ENCODE results near the gene FBXO30.

Gene FBXO30

DNA sequence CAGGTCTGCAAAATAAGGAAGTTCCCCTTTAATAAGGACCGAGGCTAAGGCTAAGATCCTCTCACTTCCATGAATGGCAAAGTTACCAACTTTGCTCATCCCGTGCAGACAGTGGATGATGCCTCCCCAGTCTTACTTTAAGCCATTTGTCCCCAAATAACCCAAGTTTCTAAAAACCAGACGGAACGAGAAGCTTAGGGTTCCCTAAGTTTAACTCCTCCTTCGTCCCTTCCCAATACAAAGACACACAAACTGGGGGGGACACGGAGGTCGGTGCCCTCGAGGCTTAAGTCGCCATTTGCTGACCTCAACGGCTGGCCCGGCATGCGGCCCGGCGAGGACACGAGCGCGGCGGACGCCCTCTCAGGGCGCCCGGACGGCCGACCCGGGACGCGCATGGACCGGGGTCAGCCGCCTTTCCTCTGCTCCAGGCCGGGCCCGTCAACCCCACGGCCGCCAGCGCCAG lies 527 bp downstream of the FBXO30 start:
- Histone ChIP-seq H3K4me1 (peaks cover 7 to 49% (median 36%) of the 10 kb centered on the region in 10 experiments; a peak in 18 of 20 replicates), H3K36me3 (peaks cover 0 to 10% (median 3%) of the 10 kb centered on the region in 11 experiments; a peak in 3 of 22 replicates)
- TF ChIP-seq Cebpa-rat (IDR thresholded peaks at IDR 0.05): no peak

DNA sequence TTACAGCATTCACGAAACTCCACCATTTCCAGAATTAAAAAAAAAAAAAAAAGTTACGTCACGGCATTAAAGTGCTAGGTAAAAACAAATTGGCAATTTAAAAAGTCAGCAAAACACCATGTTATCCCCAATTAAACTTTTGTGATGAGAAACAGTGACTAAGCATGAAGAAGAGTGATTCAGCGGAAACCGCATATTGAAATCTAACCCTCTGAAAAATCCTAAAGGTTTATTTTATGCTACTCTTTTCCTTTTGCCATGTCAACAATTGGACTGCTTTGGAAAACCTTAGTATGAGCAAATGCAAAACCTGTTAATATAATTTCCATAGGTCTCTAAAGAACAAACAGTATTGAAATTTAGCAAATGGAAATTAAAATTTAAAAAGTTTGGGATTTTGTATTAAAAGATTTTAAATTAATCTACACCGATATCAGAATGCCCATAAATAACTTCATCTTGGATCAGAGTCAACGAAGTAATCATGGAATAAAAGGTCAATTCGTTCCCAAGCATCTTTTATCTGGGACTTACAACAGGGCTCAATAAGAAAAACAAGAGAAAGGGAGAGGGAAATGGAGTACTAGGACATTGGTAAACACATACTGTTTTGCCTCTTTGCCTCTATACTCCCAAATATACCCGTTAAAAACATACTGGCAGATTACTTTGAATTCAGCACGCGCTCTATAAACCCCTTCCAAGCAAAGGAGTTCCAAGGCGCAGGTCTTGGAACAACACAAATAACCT lies 1.1 kb downstream of the FBXO30 start:
- Histone ChIP-seq H3K27ac (peak overlapping the region; percentile 93 to 100 (median 97)), H3K9ac (peak overlapping the region; percentile 91 to 100 (median 99)), H3K27me3 (no peaks in the 10 kb centered on the region), H3K4me1 (peaks cover 7 to 52% (median 36%) of the 10 kb centered on the region in 10 experiments; a peak in 18 of 20 replicates), H3K4me3 (peak overlapping the region; percentile 72 to 99 (median 90)), H3K4me2 (peak overlapping the region; percentile 73 to 93 (median 82)), H3K9me3 (replicated peaks in 1 of 11) (peaks cover 0 to 11% (median 0%) of the 10 kb centered on the region in 11 experiments; a peak in 5 of 22 replicates), H4K20me1 (peaks cover 10 to 53% (median 40%) of the 10 kb centered on the region in 11 experiments; a peak in 18 of 22 replicates), H3K36me3 (peaks cover 0 to 16% (median 3%) of the 10 kb centered on the region in 11 experiments; a peak in 9 of 22 replicates)
- no peak for TF ChIP-seq Cebpa-rat (IDR thresholded peaks at IDR 0.05)

More for the DNA sequence above, 527 bp downstream of the FBXO30 start:
- Histone ChIP-seq H3K27me3 (no peaks in the 10 kb centered on the region), H3K9me3 (replicated peaks in 1 of 11) (peaks cover 0 to 11% (median 0%) of the 10 kb centered on the region in 11 experiments; a peak in 5 of 22 replicates), H3K27ac (peak overlapping the region; percentile 93 to 100 (median 97)), H3K4me2 (peak overlapping the region; percentile 73 to 93 (median 82)), H4K20me1 (peaks cover 10 to 47% (median 39%) of the 10 kb centered on the region in 11 experiments; a peak in 18 of 22 replicates), H3K4me3 (peak overlapping the region; percentile 72 to 99 (median 90)), H3K9ac (peak overlapping the region; percentile 91 to 100 (median 99))

DNA sequence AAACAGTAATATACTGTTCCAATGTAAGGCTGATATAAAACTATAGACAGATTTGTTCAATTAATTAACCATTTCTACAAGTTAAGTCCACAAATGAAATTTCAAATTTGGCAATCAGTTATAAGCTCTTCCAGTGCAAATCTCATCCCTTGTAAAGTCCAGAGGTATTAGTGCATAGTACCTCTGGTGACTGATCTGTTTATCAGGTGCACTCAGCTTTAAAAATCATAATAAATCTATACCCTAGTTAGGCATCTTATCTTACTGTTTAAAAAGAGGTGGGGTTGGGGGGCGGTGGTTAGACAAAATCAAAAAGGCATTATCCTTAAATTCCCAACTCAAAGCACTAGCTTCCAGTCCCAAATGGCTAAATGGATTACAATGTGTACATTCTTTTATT lies 2.9 kb downstream of the FBXO30 start:
- Histone ChIP-seq H3K4me3 (no peak overlapping the region; a peak in 1 of 20 replicates), H3K27ac (no peak overlapping the region), H3K4me2 (peak overlapping the region; percentile 47 to 93 (median 81); a peak in 16 of 22 replicates), H3K9ac (no peak overlapping the region; a peak in 1 of 22 replicates), H3K9me3 (replicated peaks in 1 of 11) (peaks cover 0 to 4% (median 0%) of the 10 kb centered on the region in 11 experiments; a peak in 5 of 22 replicates), H3K27me3 (no peaks in the 10 kb centered on the region), H3K4me1 (peaks cover 7 to 62% (median 36%) of the 10 kb centered on the region in 10 experiments; a peak in 18 of 20 replicates), H3K36me3 (peaks cover 0 to 33% (median 9%) of the 10 kb centered on the region in 11 experiments; a peak in 14 of 22 replicates), H4K20me1 (peaks cover 11 to 69% (median 45%) of the 10 kb centered on the region in 11 experiments; a peak in 18 of 22 replicates)
- no peak for TF ChIP-seq Cebpa-rat (IDR thresholded peaks at IDR 0.05)

- Histone ChIP-seq H3K9ac (no peak overlapping the region), H3K4me2 (peak overlapping the region in 4 of 11 experiments; percentile 10 to 35 (median 16); a peak in 4 of 22 replicates), H3K9me3 (replicated peaks in 1 of 11) (peaks cover 0 to 18% (median 12%) of the 10 kb centered on the region in 11 experiments; a peak in 13 of 22 replicates), H4K20me1 (peaks cover 11 to 84% (median 45%) of the 10 kb centered on the region in 11 experiments; a peak in 18 of 22 replicates), H3K27ac (no peak overlapping the region), H3K4me1 (peaks cover 0 to 52% (median 27%) of the 10 kb centered on the region in 10 experiments; a peak in 16 of 20 replicates), H3K27me3 (no peaks in the 10 kb centered on the region), H3K36me3 (peaks cover 16 to 51% (median 25%) of the 10 kb centered on the region in 11 experiments), H3K4me3 (no peak overlapping the region)
- no peak for TF ChIP-seq Cebpa-rat (IDR thresholded peaks at IDR 0.05)
Observed at GRCh38 chr6:145809785-145810184, 4.8 kb downstream of the FBXO30 start.

DNA sequence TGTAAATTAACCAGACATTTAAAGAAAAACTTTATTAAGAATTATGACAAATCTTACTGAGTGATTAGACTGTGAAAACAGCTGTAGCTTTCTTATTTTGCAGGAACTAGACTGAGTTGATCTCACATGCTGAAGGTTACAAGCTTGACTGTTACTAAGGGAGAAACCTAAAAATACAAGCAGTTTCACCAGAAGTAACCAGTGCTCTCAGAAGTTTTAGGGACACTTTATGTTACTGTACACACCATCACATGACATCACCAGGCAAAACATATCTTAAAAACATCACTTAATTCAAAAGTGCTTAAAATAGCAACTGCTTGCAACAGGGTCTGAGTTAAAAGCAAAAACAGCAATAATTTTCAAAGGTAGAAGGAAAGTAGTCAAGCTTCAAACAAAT lies 5.4 kb downstream of the FBXO30 start:
- Histone ChIP-seq H3K27me3 (no peaks in the 10 kb centered on the region), H3K4me1 (peaks cover 0 to 52% (median 27%) of the 10 kb centered on the region in 10 experiments; a peak in 16 of 20 replicates), H3K36me3 (peaks cover 21 to 57% (median 31%) of the 10 kb centered on the region in 11 experiments), H3K4me2 (peak overlapping the region in 5 of 11 experiments; percentile 4 to 35 (median 13); a peak in 4 of 22 replicates), H3K4me3 (no peak overlapping the region), H3K9me3 (replicated peaks in 1 of 11) (peaks cover 0 to 22% (median 16%) of the 10 kb centered on the region in 11 experiments; a peak in 13 of 22 replicates), H3K9ac (no peak overlapping the region), H3K27ac (no peak overlapping the region; a peak in 1 of 22 replicates), H4K20me1 (peaks cover 11 to 90% (median 45%) of the 10 kb centered on the region in 11 experiments; a peak in 18 of 22 replicates)
- no peak for TF ChIP-seq Cebpa-rat (IDR thresholded peaks at IDR 0.05)

GRCh38 chr6:145808239-145808638 lies 6.4 kb downstream of the FBXO30 start:
- Histone ChIP-seq H3K4me3 (no peak overlapping the region), H3K9ac (no peak overlapping the region), H4K20me1 (peaks cover 11 to 94% (median 44%) of the 10 kb centered on the region in 11 experiments; a peak in 18 of 22 replicates), H3K27ac (no peak overlapping the region), H3K4me2 (no peak overlapping the region; a peak in 1 of 22 replicates), H3K36me3 (peaks cover 30 to 67% (median 41%) of the 10 kb centered on the region in 11 experiments), H3K4me1 (peaks cover 0 to 52% (median 26%) of the 10 kb centered on the region in 10 experiments; a peak in 16 of 20 replicates), H3K9me3 (replicated peaks in 1 of 11) (peaks cover 0 to 22% (median 16%) of the 10 kb centered on the region in 11 experiments; a peak in 13 of 22 replicates), H3K27me3 (no peaks in the 10 kb centered on the region)
- TF ChIP-seq Cebpa-rat (IDR thresholded peaks at IDR 0.05): no peak

DNA sequence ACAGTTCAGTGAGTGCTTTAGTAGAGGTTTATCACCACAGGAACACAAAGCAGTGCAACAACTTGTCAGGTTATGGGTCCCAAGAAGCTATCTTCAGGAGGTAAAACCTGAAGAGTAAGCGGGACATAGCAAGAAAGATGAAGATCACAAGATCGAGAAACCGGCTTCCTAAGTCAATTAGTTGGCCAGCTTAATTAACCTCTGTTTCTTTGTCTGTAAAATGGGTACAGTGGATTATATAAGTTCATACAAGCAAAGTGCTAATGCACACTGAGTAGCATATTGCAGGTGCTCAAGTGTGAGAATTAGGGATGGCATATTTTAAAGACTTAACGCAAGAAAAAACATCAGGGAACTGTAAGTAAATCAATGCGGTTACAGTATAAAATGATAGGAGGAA lies 12.5 kb downstream of the FBXO30 start:
- TF ChIP-seq Cebpa-rat (IDR thresholded peaks at IDR 0.05): no peak
- H3K9ac ChIP-seq: no peak overlapping the region
- no peaks in the 10 kb centered on the region for H3K27me3 ChIP-seq
- H4K20me1 ChIP-seq: peaks cover 4 to 94% (median 39%) of the 10 kb centered on the region in 11 experiments; a peak in 17 of 22 replicates
- H3K4me3 ChIP-seq: no peak overlapping the region
- no peak overlapping the region for H3K4me2 ChIP-seq
- no peak overlapping the region for H3K27ac ChIP-seq
- peaks cover 60 to 90% (median 72%) of the 10 kb centered on the region in 11 experiments for H3K36me3 ChIP-seq
- peaks cover 0 to 21% (median 16%) of the 10 kb centered on the region in 11 experiments; a peak in 13 of 22 replicates for H3K9me3 ChIP-seq (replicated peaks in 1 of 11)
- H3K4me1 ChIP-seq: peaks cover 0 to 3% (median 0%) of the 10 kb centered on the region in 10 experiments; a peak in 2 of 20 replicates

GRCh38 chr6:145801021-145801420 lies 13.6 kb downstream of the FBXO30 start:
- Histone ChIP-seq H4K20me1 (peaks cover 4 to 99% (median 39%) of the 10 kb centered on the region in 11 experiments; a peak in 17 of 22 replicates), H3K4me2 (no peak overlapping the region), H3K27ac (no peak overlapping the region), H3K4me1 (no peaks in the 10 kb centered on the region), H3K36me3 (peaks cover 55 to 81% (median 68%) of the 10 kb centered on the region in 11 experiments), H3K9me3 (replicated peaks in 1 of 11) (peaks cover 0 to 19% (median 13%) of the 10 kb centered on the region in 11 experiments; a peak in 13 of 22 replicates), H3K27me3 (no peaks in the 10 kb centered on the region), H3K9ac (no peak overlapping the region), H3K4me3 (no peak overlapping the region)
- no peak for TF ChIP-seq Cebpa-rat (IDR thresholded peaks at IDR 0.05)

Measured in BLaER1 treated with 17β-estradiol and CSF1 and Interleukin-3, amounts not matched to agents 10 nM and 100 nM (cell line).